Spleen (tissue), 13 donors: ENCODE data around the gene LGALS8. TPM values are rescaled to one million over a fixed set of nuclear protein-coding genes. Genes with fewer than 3 reads are reported as not detected.
A peak's percentile ranks its signal among the peaks of the same experiment; 100 is the strongest.

Experiments
- DNase-seq: peaks from one replicate; pipeline ENCODE4 v3.0.0-alpha.2; 2020
- H3K27ac ChIP-seq, 8 donors: fragments of 200-600 bp; sonication (generic) in 7 of 8; 1 replicate in 4 of 8; 2 replicates in 4 of 8; pipeline versions ENCODE4 v1.5.0 to v1.8.0; 2016 to 2021; ENCODE audit warnings: inconsistent platforms in 4 of 8, mild to moderate bottlenecking in 4 of 8, moderate library complexity in 1 of 8
- H3K27me3 ChIP-seq, 7 donors: fragments of 200-600 bp; sonication (generic) in 6 of 7; replicated peaks in 1 of 7; 1 replicate in 4 of 7; 2 replicates in 3 of 7; pipeline versions ENCODE4 v1.5.0 to v1.8.0; 2016 to 2021; ENCODE audit warnings: inconsistent platforms in 3 of 7, mild to moderate bottlenecking in 1 of 7
- H3K36me3 ChIP-seq, 6 donors: fragments of 200-600 bp; sonication (generic) in 5 of 6; 1 replicate in 4 of 6; 2 replicates in 2 of 6; pipeline versions ENCODE4 v1.5.0 to v1.8.0; 2016 to 2021; ENCODE audit warnings: inconsistent platforms in 2 of 6
- H3K4me1 ChIP-seq, 6 donors: fragments of 200-600 bp; sonication (generic) in 5 of 6; 1 replicate in 3 of 6; 2 replicates in 3 of 6; pipeline versions ENCODE4 v1.5.0 to v1.8.0; 2016 to 2021; ENCODE audit warnings: inconsistent platforms in 3 of 6
- H3K4me3 ChIP-seq, 8 donors: fragments of 200-600 bp; sonication (generic) in 7 of 8; 1 replicate in 4 of 8; 2 replicates in 4 of 8; pipeline versions ENCODE4 v1.5.0 to v1.8.0; 2016 to 2021; ENCODE audit warnings: inconsistent platforms in 4 of 8, mild to moderate bottlenecking in 4 of 8, moderate library complexity in 2 of 8
- H3K9me3 ChIP-seq, 8 donors: fragments of 200-600 bp; sonication (generic) in 7 of 8; 1 replicate in 4 of 8; 2 replicates in 4 of 8; pipeline versions ENCODE4 v1.5.0 to v1.8.0; 2016 to 2021; ENCODE audit warnings: inconsistent platforms in 4 of 8
- POLR2A ChIP-seq, 3 donors: fragments of 450-650 bp; IDR thresholded peaks; one replicate each; pipeline ENCODE4 v1.5.1; 2017; ENCODE audit warnings: antibody characterized with exemption in 3 of 3, mild to moderate bottlenecking in 1 of 3
- POLR2AphosphoS5 ChIP-seq, 3 donors: sonication (generic); formaldehyde crosslinking; IDR thresholded peaks; one replicate each; pipeline ENCODE4 v1.5.1; 2017; ENCODE audit warnings: antibody characterized with exemption in 3 of 3
- WGBS, 5 donors: extraction: QIAGEN DNeasy Blood & Tissue Kit in 3 of 5; methylation state at CpG; one replicate each; pipeline versions ENCODE4 v1.1.5 to v1.1.7; 2013 to 2018; 5-methylcytosine and 5-hydroxymethylcytosine counted together
- intact Hi-C: fragments of 100-400 bp; cut with DNase I; formaldehyde crosslinking; loops from one replicate; pipeline ENCODE4 v1.15.0; 2023; ENCODE audit warnings: low total_unique reads
- long read RNA-seq, 2 donors: transcript quantifications; one replicate each; lab custom pipeline, GENCODE V29; 2026
- polyA plus RNA-seq, 3 donors: library from polyadenylated mRNA; stranded (reverse); fragments of 200-250 nt; gene quantifications; one replicate each; pipeline ENCODE4 v1.2.1, GENCODE V29; 2013
- total RNA-seq, 7 donors: library from RNA; depleted of rRNA in 3 of 7; stranded (reverse); fragments of >200 nt in 3 of 7; fragmentation: NEBNext Ultra II Directional in 4 of 7; extraction: Animal tissue kit (Norgen Biotek cat#: 25700) in 4 of 7; gene quantifications; one replicate each; pipeline versions ENCODE4 v1.1.0 to v1.2.1, GENCODE V29; 2016 to 2021
- TF ChIP-seq, protein P1 (sequence below), 11 experiments: fragments of 200-600 bp in 7 of 11; fragments of 450-650 bp in 4 of 11; sonication (generic) in 4 of 11; IDR thresholded peaks in 8 of 11; conservative IDR thresholded peaks in 3 of 11; 1 replicate in 7 of 11; 2 replicates in 4 of 11; pipeline versions ENCODE4 v1.4.0 to v1.8.0; 2016 to 2021; ENCODE audit warnings: antibody characterized with exemption in 11 of 11, inconsistent platforms in 4 of 11, mild to moderate bottlenecking in 1 of 11
- donor health status: healthy with polysubstance abuse.
- donor health status: DM: no; HTN: no; CAD: no; lungs with moderate emphysema.
- donor health status: DM: no; HTN: no; CAD: no.
- donor health status: Bipolar disorder and iron deficiency.
- donor health status: healthy.
- donor health status: DM: no; HTN: no; CAD: no.
- donor health status: DM: yes; HTN: yes; CAD: no.

LGALS8 gene
- 100 to 1,000 TPM; 128 to 276 (median 155) TPM for total RNA-seq
- 10 to 100 TPM; 18.4 to 33.4 (median 25.6) TPM for polyA plus RNA-seq
- long read RNA-seq, donor 1, full-length matches to known transcripts = 34 of 54 reads
- long read RNA-seq, donor 1, partial matches to known transcripts = 20 of 54 reads
- long read RNA-seq, donor 1, other reads (novel, unspliced or antisense) = 0 of 54 reads
- long read RNA-seq, donor 2, full-length matches to known transcripts = 16 of 16 reads
- long read RNA-seq, donor 2, partial matches to known transcripts = 0 of 16 reads
- long read RNA-seq, donor 2, other reads (novel, unspliced or antisense) = 0 of 16 reads

DNA sequence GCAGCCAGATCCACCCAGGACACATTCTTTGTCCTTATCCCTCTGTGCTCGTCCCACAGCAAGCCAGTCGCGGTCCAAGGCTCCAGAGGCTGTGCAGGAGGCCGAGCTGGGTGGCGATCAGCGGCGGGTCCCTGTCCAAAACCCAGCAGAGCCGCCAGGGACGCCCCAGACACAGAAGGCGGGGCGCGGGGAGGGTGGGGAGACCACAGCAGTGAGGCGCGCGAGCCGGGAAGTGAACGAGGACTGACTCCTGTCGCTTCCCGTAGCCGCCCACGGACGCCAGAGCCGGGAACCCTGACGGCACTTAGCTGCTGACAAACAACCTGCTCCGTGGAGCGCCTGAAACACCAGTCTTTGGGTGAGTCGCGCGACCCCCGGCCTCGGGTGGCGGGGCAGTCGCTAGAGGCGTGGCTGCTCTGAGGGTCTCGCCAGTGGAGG is at the start of gene LGALS8:
TSS of gene LGALS8 (plus strand) at position 279 of the 438 bp plus-strand sequence. CDS start 2,089 bp downstream, outside the sequence.
- Histone ChIP-seq H3K27me3 (no peaks in the 10 kb centered on the region), H3K4me3 (peak within 1 kb of the TSS; percentile 88 to 98 (median 94)), H3K36me3 (peaks cover 0 to 33% (median 21%) of the 10 kb centered on the region in 6 donors), H3K9me3 (no peaks in the 10 kb centered on the region), H3K4me1 (peaks cover 0 to 34% (median 17%) of the 10 kb centered on the region in 6 donors), H3K27ac (peak within 1 kb of the TSS; percentile 86 to 99 (median 97))
- DNase-seq = peak; percentile 98
- 0 to 1% (median 1%) methylated on average over 33 to 35 of the region's 35 CpGs for WGBS, 5 donors
- intact Hi-C loops = loop anchor here (5.0 kb wide), 1 partner anchor 241 kb away; the partner anchor contains the start of gene ERO1B
- peak; percentile 90 to 95 (median 94) for TF ChIP-seq POLR2AphosphoS5 (IDR thresholded peaks at IDR 0.05)
- peak in 1 of 3 donors; percentile 58 for TF ChIP-seq POLR2A (IDR thresholded peaks at IDR 0.05)
- TF ChIP-seq, protein P1, sequence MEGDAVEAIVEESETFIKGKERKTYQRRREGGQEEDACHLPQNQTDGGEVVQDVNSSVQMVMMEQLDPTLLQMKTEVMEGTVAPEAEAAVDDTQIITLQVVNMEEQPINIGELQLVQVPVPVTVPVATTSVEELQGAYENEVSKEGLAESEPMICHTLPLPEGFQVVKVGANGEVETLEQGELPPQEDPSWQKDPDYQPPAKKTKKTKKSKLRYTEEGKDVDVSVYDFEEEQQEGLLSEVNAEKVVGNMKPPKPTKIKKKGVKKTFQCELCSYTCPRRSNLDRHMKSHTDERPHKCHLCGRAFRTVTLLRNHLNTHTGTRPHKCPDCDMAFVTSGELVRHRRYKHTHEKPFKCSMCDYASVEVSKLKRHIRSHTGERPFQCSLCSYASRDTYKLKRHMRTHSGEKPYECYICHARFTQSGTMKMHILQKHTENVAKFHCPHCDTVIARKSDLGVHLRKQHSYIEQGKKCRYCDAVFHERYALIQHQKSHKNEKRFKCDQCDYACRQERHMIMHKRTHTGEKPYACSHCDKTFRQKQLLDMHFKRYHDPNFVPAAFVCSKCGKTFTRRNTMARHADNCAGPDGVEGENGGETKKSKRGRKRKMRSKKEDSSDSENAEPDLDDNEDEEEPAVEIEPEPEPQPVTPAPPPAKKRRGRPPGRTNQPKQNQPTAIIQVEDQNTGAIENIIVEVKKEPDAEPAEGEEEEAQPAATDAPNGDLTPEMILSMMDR (IDR thresholded peaks at IDR 0.05 in 8 of 11, conservative IDR thresholded peaks at IDR 0.05 in 3 of 11) = peak in 1 of 11 experiments; percentile 11

DNA sequence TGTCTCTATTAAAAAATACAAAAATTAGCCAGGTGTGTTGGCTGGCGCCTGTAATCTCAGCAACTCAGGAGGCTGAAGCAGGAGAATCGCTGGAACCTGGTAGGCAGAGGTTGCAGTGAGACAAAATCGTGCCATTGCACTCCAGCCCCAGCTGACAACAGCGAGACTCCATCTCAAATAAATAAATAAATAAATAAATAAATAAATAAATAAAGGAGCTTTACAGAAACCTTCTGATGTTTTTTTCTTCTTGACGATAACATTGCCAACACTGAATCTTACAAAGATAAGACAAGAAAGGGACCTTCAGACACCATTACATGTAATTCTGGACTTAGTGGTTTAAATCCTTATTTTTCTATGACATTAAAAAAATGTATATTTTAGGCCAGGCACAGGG is 47.8 kb upstream of the LGALS8 start:
- no peak overlapping the region for H3K27ac ChIP-seq
- H3K9me3 ChIP-seq = no peaks in the 10 kb centered on the region
- H3K36me3 ChIP-seq = no peaks in the 10 kb centered on the region
- no peak for TF ChIP-seq POLR2AphosphoS5 (IDR thresholded peaks at IDR 0.05)
- TF ChIP-seq, protein P1 (IDR thresholded peaks at IDR 0.05 in 8 of 11, conservative IDR thresholded peaks at IDR 0.05 in 3 of 11) = no peak
- TF ChIP-seq POLR2A (IDR thresholded peaks at IDR 0.05) = no peak
- H3K4me3 ChIP-seq = no peak overlapping the region
- DNase-seq = no peak
- 84 to 98% (median 93%) methylated on average over 5 of the region's 5 CpGs for WGBS, 5 donors
- H3K4me1 ChIP-seq = no peaks in the 10 kb centered on the region
- intact Hi-C loops = no loop called here
- H3K27me3 ChIP-seq = no peaks in the 10 kb centered on the region

DNA sequence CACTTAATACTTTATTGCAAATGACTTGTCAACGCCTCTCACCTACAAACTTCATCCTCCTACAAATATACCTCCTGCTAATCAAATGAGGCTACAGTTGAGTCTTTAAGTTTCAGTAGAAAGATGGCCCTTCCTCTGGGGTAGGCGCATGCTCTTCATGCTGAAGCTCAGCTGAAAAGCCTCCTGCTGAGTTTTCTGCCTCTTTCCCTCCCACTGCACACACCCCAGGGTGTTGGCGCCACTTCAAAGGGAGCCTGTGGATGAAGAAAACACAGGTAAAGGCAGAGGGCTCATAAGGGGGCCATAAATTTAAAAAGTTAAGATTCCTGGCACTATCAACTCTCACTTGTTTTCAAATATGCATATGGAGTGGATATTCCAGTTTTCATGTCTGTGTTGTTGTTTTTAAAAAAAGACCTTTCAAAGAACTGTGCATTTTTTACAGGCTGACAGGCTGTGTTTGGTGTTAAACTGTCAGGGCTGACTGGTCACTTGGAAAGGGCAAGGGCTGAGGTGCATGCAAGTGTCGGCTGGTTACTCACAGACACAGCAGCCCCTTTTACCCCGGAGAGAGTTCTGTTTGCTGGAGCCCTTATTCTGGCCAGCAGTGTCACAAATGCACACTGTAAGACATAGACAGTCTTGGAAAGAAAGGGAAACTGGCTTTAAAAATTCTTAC is 42.9 kb upstream of the LGALS8 start:
- whole genome bisulfite sequencing, 5 donors = 81 to 88% (median 86%) methylated on average over 5 of the region's 5 CpGs
- Histone ChIP-seq H3K36me3 (peaks cover 0 to 8% (median 0%) of the 10 kb centered on the region in 6 donors), H3K27me3 (no peaks in the 10 kb centered on the region), H3K4me1 (no peaks in the 10 kb centered on the region), H3K4me3 (no peak overlapping the region), H3K9me3 (no peaks in the 10 kb centered on the region), H3K27ac (no peak overlapping the region)
- intact Hi-C loops = no loop called here
- no peak for DNase-seq
- TF ChIP-seq, protein P1 (IDR thresholded peaks at IDR 0.05 in 8 of 11, conservative IDR thresholded peaks at IDR 0.05 in 3 of 11) = no peak
- no peak for TF ChIP-seq POLR2A (IDR thresholded peaks at IDR 0.05)
- no peak for TF ChIP-seq POLR2AphosphoS5 (IDR thresholded peaks at IDR 0.05)
